SK-N-SH (cell line): Measurements from ENCODE around the gene ADCY1. TPM values are rescaled to one million over a fixed set of nuclear protein-coding genes. Genes with fewer than 3 reads are reported as not detected.

Experiments
- CTCF ChIA-PET: fragments of 300-600, 350-600 bp; formaldehyde crosslinking; extraction: SDS; loops from one replicate; lab custom pipeline; 2021; lab: Yijun Ruan, JAX
- POLR2A ChIA-PET: fragments of 350-600 bp; sonication (Branson Sonifier 250); formaldehyde crosslinking; extraction: SDS; loops from one replicate; lab custom pipeline; 2020; ENCODE audit warnings: antibody characterized with exemption, inconsistent platforms; lab: Yijun Ruan, JAX
- DNase-seq: peaks from one replicate; pipeline ENCODE4 v3.0.0; 2012
- H2AFZ ChIP-seq: fragments of 200-600 bp; sonication (generic); 2 replicates; pipeline ENCODE4 v1.8.1; 2016; ENCODE audit warnings: antibody characterized with exemption, mild to moderate bottlenecking, low read depth
- H3F3A ChIP-seq: fragments of 200-600 bp; sonication (generic); replicated peaks from 2 replicates; pipeline ENCODE3; 2016; ENCODE audit warnings: antibody characterized with exemption, mild to moderate bottlenecking; ENCODE audit not compliant: insufficient read depth
- H3K27ac ChIP-seq, 2 experiments: fragments of 200-500 bp in 1 of 2; fragments of 200-600 bp in 1 of 2; sonication (Bioruptor generic) in 1 of 2; sonication (generic), shearing (Covaris generic) in 1 of 2; 2 replicates each; pipeline versions ENCODE4 v1.5.1 to v1.6.1; 2014 to 2016; ENCODE audit warnings: low read depth in 2 of 2, inconsistent platforms in 1 of 2, low read length in 1 of 2, mild to moderate bottlenecking in 1 of 2, mixed read lengths in 1 of 2
- H3K27me3 ChIP-seq: fragments of 200-600 bp; sonication (generic), shearing (Covaris generic); 2 replicates; pipeline ENCODE4 v1.6.1; 2016; ENCODE audit warnings: mixed run types; ENCODE audit not compliant: insufficient read depth
- H3K36me3 ChIP-seq, 2 experiments: fragments of 200-500 bp in 1 of 2; fragments of 200-600 bp in 1 of 2; sonication (Bioruptor generic) in 1 of 2; sonication (generic) in 1 of 2; replicated peaks in 1 of 2; 2 replicates each; pipeline versions ENCODE3 to v1.5.1; 2014 to 2016; ENCODE audit warnings: low read length in 1 of 2, mild to moderate bottlenecking in 1 of 2; ENCODE audit not compliant: insufficient read depth in 2 of 2, control insufficient read depth in 1 of 2
- H3K4me1 ChIP-seq, 2 experiments: fragments of 200-500 bp in 1 of 2; fragments of 200-600 bp in 1 of 2; sonication (Bioruptor generic) in 1 of 2; sonication (generic), shearing (Covaris generic) in 1 of 2; 2 replicates each; pipeline versions ENCODE4 v1.5.1 to v1.6.1; 2014 to 2016; ENCODE audit warnings: low read depth in 1 of 2, low read length in 1 of 2, mixed run types in 1 of 2; ENCODE audit not compliant: insufficient read depth in 2 of 2, control insufficient read depth in 1 of 2
- H3K4me2 ChIP-seq: fragments of 200-600 bp; sonication (generic), shearing (Covaris generic); 2 replicates; pipeline ENCODE4 v1.6.1; 2017; ENCODE audit warnings: mixed run types
- H3K4me3 ChIP-seq, 2 experiments: fragments of 200-500 bp in 1 of 2; fragments of 200-600 bp in 1 of 2; sonication (Bioruptor generic) in 1 of 2; sonication (generic), shearing (Covaris generic) in 1 of 2; 2 replicates each; pipeline versions ENCODE4 v1.5.1 to v1.8.1; 2014 to 2016; ENCODE audit warnings: low read depth in 2 of 2, inconsistent platforms in 1 of 2, low read length in 1 of 2, mild to moderate bottlenecking in 1 of 2, mixed read lengths in 1 of 2, moderate library complexity in 1 of 2
- H3K79me2 ChIP-seq: fragments of 200-600 bp; sonication (generic); 2 replicates; pipeline ENCODE4 v1.8.1; 2017; ENCODE audit warnings: mild to moderate bottlenecking; ENCODE audit not compliant: insufficient read depth
- H3K9ac ChIP-seq: fragments of 200-600 bp; sonication (generic); 2 replicates; pipeline ENCODE4 v1.6.1; 2017; ENCODE audit warnings: mixed run types
- H3K9me2 ChIP-seq: fragments of 200-600 bp; sonication (generic); 2 replicates; pipeline ENCODE4 v1.6.1; 2017; ENCODE audit warnings: mixed run types
- H3K9me3 ChIP-seq: fragments of 200-600 bp; sonication (generic); 2 replicates; pipeline ENCODE4 v1.6.1; 2017; ENCODE audit warnings: mixed run types, mild to moderate bottlenecking, moderate library complexity
- H4K20me1 ChIP-seq: fragments of 200-600 bp; sonication (generic); 2 replicates; pipeline ENCODE4 v1.6.1; 2017; ENCODE audit warnings: mild to moderate bottlenecking, mixed run types; ENCODE audit not compliant: insufficient read depth
- EP300 ChIP-seq, 2 experiments: IDR thresholded peaks; 2 replicates each; pipeline versions ENCODE4 v1.4.0 to v1.6.1; 2012; ENCODE audit warnings: borderline replicate concordance in 1 of 2, low read depth in 1 of 2, low read length in 1 of 2
- EZH2phosphoT487 ChIP-seq: fragments of 200-600 bp; sonication (generic); IDR thresholded peaks from 2 replicates; pipeline ENCODE4 v1.6.1; 2017; ENCODE audit warnings: low read depth, mixed run types, mild to moderate bottlenecking, antibody characterized with exemption, moderate library complexity, borderline replicate concordance
- FOXJ3 ChIP-seq: sonication (generic); formaldehyde crosslinking; IDR thresholded peaks from 2 replicates; pipeline ENCODE4 v1.5.1; 2020; ENCODE audit warnings: mild to moderate bottlenecking, missing genetic modification reagents
- JUND ChIP-seq: IDR thresholded peaks from 2 replicates; pipeline ENCODE4 v1.4.0; 2012
- MXI1 ChIP-seq: IDR thresholded peaks from 2 replicates; pipeline ENCODE4 v1.6.1; 2012; ENCODE audit warnings: mild to moderate bottlenecking, low read depth, low read length, improper control_type of control experiment
- NFIC ChIP-seq: IDR thresholded peaks from 2 replicates; pipeline ENCODE4 v1.4.0; 2012; ENCODE audit warnings: borderline replicate concordance
- POLR2AphosphoS5 ChIP-seq: IDR thresholded peaks from 2 replicates; pipeline ENCODE4 v1.6.1; 2012; ENCODE audit warnings: low read depth, low read length
- RFX5 ChIP-seq: IDR thresholded peaks from 2 replicates; pipeline ENCODE4 v1.6.1; 2012; ENCODE audit warnings: mild to moderate bottlenecking, improper control_type of control experiment, low read length
- RXRA ChIP-seq: IDR thresholded peaks from 2 replicates; pipeline ENCODE4 v1.4.0; 2012; ENCODE audit warnings: low read depth, mild to moderate bottlenecking, borderline replicate concordance
- SIN3A ChIP-seq: IDR thresholded peaks from 2 replicates; pipeline ENCODE4 v1.6.1; 2012; ENCODE audit warnings: low read depth, mild to moderate bottlenecking, low read length, moderate library complexity, borderline replicate concordance
- TAF1 ChIP-seq: IDR thresholded peaks from 2 replicates; pipeline ENCODE4 v1.6.1; 2012; ENCODE audit warnings: low read depth, mild to moderate bottlenecking, low read length, moderate library complexity, borderline replicate concordance
- TEAD4 ChIP-seq: IDR thresholded peaks from 2 replicates; pipeline ENCODE4 v1.4.0; 2012; ENCODE audit warnings: mild to moderate bottlenecking, borderline replicate concordance; ENCODE audit not compliant: insufficient read depth
- WGBS: methylation state at CpG from one replicate; pipeline ENCODE4 v1.1.6; 2017; ENCODE audit warnings: low lambda C conversion rate; 5-methylcytosine and 5-hydroxymethylcytosine counted together
- polyA plus RNA-seq, 3 experiments: library from polyadenylated mRNA; depleted of rRNA; stranded (reverse); fragments of >200 nt; gene quantifications; 2 replicates each; pipeline ENCODE4 v1.2.3, GENCODE V29; 2012
- TF ChIP-seq, protein P1 (sequence below): fragments of 200-600 bp; sonication (generic); IDR thresholded peaks from 2 replicates; pipeline ENCODE4 v1.6.1; 2017; ENCODE audit warnings: antibody characterized with exemption, mild to moderate bottlenecking, moderate library complexity
- TF ChIP-seq, protein P2 (sequence below): IDR thresholded peaks from 2 replicates; pipeline ENCODE4 v1.6.1; 2012; ENCODE audit warnings: mild to moderate bottlenecking, low read depth, low read length, moderate library complexity
- TF ChIP-seq, protein P3 (sequence below): IDR thresholded peaks from 2 replicates; pipeline ENCODE4; 2012

The ADCY1 gene
- polyA plus RNA-seq, 1 of the 3 experiments (the other 2 are of a cell fraction): 0.16 TPM

DNA sequence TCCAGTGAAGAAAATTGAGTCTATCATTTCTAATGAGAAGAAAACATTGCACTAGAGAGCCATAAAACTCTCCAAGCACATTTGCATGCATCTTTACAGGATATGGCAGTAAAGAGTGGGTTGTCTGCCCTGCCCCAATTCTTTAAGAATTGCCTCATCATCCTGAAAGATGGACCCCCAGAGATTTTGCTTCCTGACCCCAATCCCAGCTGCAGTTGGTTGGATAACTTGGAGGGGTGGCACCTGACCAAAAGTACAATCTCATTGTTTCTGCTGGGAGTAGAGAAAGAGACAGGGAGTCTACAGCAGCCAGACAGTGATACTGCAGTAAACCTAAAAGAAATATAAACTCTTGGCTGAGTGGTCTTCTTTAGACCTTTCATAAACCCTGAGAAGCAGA, 49.1 kb upstream of the ADCY1 start:
- POLR2A ChIA-PET: no interaction called here
- CTCF ChIA-PET: no interaction called here
- H3F3A ChIP-seq: no peaks in the 10 kb centered on the region

DNA sequence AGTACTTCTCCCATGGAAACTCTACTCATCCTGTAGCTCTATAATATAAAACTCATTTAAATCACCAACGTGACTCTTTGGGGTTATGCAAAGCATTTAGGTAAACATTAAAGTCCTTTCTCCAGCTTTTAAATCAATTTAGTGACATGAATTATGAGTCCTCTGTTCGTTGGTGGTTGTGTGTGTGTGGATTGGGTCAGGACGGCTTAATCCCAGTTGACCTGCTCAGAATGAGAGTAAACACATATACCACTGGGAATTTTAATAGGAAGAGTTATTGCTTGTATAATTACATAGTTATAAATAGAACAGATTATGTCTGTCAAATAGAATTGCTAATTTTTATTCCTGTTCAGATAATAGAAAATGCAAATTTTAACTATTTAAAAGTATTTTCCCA, 30.7 kb upstream of the ADCY1 start:
- CTCF ChIA-PET: no interaction called here
- POLR2A ChIA-PET: no interaction called here

More for the DNA sequence above, 49.1 kb upstream of the ADCY1 start:
- H3K4me2 ChIP-seq: no peak overlapping the region
- H3K79me2 ChIP-seq: no peaks in the 10 kb centered on the region
- no peaks in the 10 kb centered on the region for H3K9me2 ChIP-seq
- no peak overlapping the region for H3K27ac ChIP-seq
- 0 out of 2 replicates have a peak, but pooled peaks cover 2% of the 10 kb centered on the region for H3K9me3 ChIP-seq
- no peak for DNase-seq
- H2AFZ ChIP-seq: no peak overlapping the region
- no peak overlapping the region for H3K9ac ChIP-seq
- no peaks in the 10 kb centered on the region for H4K20me1 ChIP-seq
- H3K36me3 ChIP-seq: no peaks in the 10 kb centered on the region
- no peaks in the 10 kb centered on the region for H3K27me3 ChIP-seq
- H3K4me1 ChIP-seq: no peaks in the 10 kb centered on the region
- TF ChIP-seq JUND (no peak), SIN3A (no peak), EZH2phosphoT487 (no peak), RFX5 (no peak), TEAD4 (no peak)
- H3K4me3 ChIP-seq: no peak overlapping the region

More for the DNA sequence above, 30.7 kb upstream of the ADCY1 start:
- H3K79me2 ChIP-seq: no peaks in the 10 kb centered on the region
- no peak overlapping the region for H3K9ac ChIP-seq
- WGBS: 16% methylated on average over 3 of the region's 3 CpGs
- H3K4me2 ChIP-seq: no peak overlapping the region
- H3K27me3 ChIP-seq: no peaks in the 10 kb centered on the region
- no peak overlapping the region for H2AFZ ChIP-seq
- no peaks in the 10 kb centered on the region for H3K36me3 ChIP-seq
- no peak for DNase-seq
- H4K20me1 ChIP-seq: no peaks in the 10 kb centered on the region
- TF ChIP-seq, protein P1, sequence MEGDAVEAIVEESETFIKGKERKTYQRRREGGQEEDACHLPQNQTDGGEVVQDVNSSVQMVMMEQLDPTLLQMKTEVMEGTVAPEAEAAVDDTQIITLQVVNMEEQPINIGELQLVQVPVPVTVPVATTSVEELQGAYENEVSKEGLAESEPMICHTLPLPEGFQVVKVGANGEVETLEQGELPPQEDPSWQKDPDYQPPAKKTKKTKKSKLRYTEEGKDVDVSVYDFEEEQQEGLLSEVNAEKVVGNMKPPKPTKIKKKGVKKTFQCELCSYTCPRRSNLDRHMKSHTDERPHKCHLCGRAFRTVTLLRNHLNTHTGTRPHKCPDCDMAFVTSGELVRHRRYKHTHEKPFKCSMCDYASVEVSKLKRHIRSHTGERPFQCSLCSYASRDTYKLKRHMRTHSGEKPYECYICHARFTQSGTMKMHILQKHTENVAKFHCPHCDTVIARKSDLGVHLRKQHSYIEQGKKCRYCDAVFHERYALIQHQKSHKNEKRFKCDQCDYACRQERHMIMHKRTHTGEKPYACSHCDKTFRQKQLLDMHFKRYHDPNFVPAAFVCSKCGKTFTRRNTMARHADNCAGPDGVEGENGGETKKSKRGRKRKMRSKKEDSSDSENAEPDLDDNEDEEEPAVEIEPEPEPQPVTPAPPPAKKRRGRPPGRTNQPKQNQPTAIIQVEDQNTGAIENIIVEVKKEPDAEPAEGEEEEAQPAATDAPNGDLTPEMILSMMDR: no peak
- TF ChIP-seq RFX5: no peak
- no peak for TF ChIP-seq MXI1
- no peak for TF ChIP-seq TEAD4
- TF ChIP-seq EP300 (IDR thresholded peaks at IDR 0.05; ENCODE audit: borderline replicate concordance in 1 of 2, low read depth in 1 of 2, low read length in 1 of 2): no peak
- no peak for TF ChIP-seq RXRA
- no peak for TF ChIP-seq TAF1
- TF ChIP-seq JUND: no peak
- TF ChIP-seq NFIC: no peak
- TF ChIP-seq EZH2phosphoT487: no peak
- TF ChIP-seq FOXJ3 (CRISPR knock-in tag): no peak
- TF ChIP-seq, protein P2, sequence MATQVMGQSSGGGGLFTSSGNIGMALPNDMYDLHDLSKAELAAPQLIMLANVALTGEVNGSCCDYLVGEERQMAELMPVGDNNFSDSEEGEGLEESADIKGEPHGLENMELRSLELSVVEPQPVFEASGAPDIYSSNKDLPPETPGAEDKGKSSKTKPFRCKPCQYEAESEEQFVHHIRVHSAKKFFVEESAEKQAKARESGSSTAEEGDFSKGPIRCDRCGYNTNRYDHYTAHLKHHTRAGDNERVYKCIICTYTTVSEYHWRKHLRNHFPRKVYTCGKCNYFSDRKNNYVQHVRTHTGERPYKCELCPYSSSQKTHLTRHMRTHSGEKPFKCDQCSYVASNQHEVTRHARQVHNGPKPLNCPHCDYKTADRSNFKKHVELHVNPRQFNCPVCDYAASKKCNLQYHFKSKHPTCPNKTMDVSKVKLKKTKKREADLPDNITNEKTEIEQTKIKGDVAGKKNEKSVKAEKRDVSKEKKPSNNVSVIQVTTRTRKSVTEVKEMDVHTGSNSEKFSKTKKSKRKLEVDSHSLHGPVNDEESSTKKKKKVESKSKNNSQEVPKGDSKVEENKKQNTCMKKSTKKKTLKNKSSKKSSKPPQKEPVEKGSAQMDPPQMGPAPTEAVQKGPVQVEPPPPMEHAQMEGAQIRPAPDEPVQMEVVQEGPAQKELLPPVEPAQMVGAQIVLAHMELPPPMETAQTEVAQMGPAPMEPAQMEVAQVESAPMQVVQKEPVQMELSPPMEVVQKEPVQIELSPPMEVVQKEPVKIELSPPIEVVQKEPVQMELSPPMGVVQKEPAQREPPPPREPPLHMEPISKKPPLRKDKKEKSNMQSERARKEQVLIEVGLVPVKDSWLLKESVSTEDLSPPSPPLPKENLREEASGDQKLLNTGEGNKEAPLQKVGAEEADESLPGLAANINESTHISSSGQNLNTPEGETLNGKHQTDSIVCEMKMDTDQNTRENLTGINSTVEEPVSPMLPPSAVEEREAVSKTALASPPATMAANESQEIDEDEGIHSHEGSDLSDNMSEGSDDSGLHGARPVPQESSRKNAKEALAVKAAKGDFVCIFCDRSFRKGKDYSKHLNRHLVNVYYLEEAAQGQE: no peak
- TF ChIP-seq, protein P3, sequence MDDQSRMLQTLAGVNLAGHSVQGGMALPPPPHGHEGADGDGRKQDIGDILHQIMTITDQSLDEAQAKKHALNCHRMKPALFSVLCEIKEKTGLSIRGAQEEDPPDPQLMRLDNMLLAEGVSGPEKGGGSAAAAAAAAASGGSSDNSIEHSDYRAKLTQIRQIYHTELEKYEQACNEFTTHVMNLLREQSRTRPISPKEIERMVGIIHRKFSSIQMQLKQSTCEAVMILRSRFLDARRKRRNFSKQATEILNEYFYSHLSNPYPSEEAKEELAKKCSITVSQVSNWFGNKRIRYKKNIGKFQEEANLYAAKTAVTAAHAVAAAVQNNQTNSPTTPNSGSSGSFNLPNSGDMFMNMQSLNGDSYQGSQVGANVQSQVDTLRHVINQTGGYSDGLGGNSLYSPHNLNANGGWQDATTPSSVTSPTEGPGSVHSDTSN: no peak
- TF ChIP-seq POLR2AphosphoS5: no peak
- peaks cover 13% of the 10 kb centered on the region; the same call in 1 of the 2 replicates for H3K9me3 ChIP-seq
- H3K27ac ChIP-seq: no peak overlapping the region
- no peaks in the 10 kb centered on the region for H3K9me2 ChIP-seq
- H3K4me3 ChIP-seq: no peak overlapping the region
- no peaks in the 10 kb centered on the region for H3F3A ChIP-seq
- H3K4me1 ChIP-seq: no peaks in the 10 kb centered on the region
